HuH-7 (cell line): ENCODE measurements around the gene TMEM30A.

Experiments
- DNase-seq: peaks from one replicate; pipeline ENCODE4 v3.0.0; 2011; ENCODE audit warnings: low spot score

Gene TMEM30A

GRCh38 chr6:75215291-75215690, 69.3 kb downstream of the TMEM30A start:
- DNase-seq, result no peak

- no peak for DNase-seq
Observed at GRCh38 chr6:75213732-75214131, 70.9 kb downstream of the TMEM30A start.

GRCh38 chr6:75213112-75213511, 71.5 kb downstream of the TMEM30A start:
- DNase-seq, result no peak

GRCh38 chr6:75211920-75212590, 72.5 kb downstream of the TMEM30A start:
- no peak for DNase-seq

GRCh38 chr6:75210885-75211739, 73.5 kb downstream of the TMEM30A start:
- no peak for DNase-seq

GRCh38 chr6:75209184-75209723, 75.3 kb downstream of the TMEM30A start:
- DNase-seq, result no peak

GRCh38 chr6:75208298-75209183, 76.1 kb downstream of the TMEM30A start:
- peak; percentile 87 for DNase-seq

GRCh38 chr6:75206576-75207342, 77.8 kb downstream of the TMEM30A start:
- DNase-seq, result no peak

- peak; percentile 49 for DNase-seq
Observed at GRCh38 chr6:75205776-75206575, 78.6 kb downstream of the TMEM30A start, which contains the start of gene COL12A1. Gene COL12A1 (minus strand): TSS chr6:75206053. CDS start chr6:75202792, 3,261 bp downstream.

GRCh38 chr6:75204959-75205775, 79.4 kb downstream of the TMEM30A start:
- DNase-seq, result no peak

GRCh38 chr6:75204217-75204958, 80.2 kb downstream of the TMEM30A start:
- peak; percentile 88 for DNase-seq

GRCh38 chr6:75203721-75204120, 80.9 kb downstream of the TMEM30A start:
- no peak for DNase-seq
